Stimulated activated CD4-positive, alpha-beta T cell treated with anti-CD3 and anti-CD28 coated beads, Interleukin-4, amount 100 ng/mL, for 24 hours (primary cell): ENCODE data around the gene CHD1L.
A peak's percentile ranks its signal among the peaks of the same experiment; 100 is the strongest.
"Not testable (repeated sequence)": the region's sequence is repeated elsewhere in the genome, so short reads cannot be mapped to it uniquely, and the experiment has no call there.

Experiments used
- DNase-seq: peaks from one replicate; pipeline ENCODE4 v3.0.0-alpha.2; 2020

The CHD1L gene

DNA sequence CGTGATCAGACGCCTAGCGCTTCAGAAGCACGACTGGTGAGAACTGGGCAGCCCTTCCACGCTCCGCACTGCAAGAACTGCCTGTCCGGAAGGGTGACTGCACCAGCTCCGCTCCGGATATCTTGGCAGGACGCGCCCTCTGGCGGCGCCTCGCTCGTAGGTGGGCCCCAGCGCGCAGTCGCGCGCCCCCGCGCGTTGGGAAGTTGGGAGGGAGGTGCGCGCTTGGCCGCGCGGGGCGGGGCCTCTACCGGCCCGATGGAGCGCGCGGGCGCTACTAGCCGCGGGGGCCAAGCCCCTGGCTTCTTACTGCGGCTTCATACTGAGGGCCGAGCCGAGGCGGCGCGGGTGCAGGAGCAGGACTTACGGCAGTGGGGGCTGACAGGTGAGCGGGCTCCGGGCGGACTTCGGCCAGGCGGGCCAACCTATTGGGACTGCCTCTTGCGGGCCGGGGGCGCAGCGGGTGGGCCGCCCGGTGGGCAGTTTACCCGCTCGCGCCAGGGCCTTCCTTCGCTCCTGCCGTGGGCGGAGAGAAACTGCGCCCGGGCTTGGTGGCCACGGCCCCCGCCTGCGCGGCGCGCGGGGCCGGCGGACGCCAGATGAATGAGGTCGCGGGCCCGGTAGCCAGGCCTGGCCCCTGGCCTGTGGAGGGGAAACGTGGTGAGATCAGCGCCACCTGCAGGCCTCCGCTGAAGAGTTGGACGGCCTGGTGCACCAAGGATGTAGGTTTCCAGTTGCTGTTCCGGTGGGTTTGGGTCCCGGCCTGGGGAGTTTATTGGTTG lies at the start of gene CHD1L:
CHD1L (plus strand) TSS at position 236 of the 779 bp plus-strand sequence; CDS start at position 256, 20 bp downstream.
- peak; percentile 94 for DNase-seq

DNA sequence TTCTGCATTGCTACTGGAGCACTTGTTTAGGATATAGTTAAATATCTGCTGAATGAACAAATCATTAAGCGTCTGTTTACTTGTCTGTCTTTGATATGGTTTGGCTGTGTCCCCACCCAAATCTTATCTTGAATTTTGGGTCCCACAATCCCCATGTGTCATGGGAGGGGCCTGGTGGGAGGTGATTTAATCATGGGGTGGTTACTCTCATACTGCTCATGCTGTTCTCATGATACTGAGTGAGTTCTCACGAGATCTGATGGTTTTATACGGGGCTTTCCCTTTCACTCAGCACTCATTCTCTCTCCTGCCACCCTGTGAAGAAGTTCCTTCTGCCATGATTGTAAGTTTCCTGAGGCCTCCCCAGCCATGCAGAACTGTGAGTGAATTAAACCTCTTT lies 45.2 kb upstream of the CHD1L start:
- not testable (repeated sequence) for DNase-seq

DNA sequence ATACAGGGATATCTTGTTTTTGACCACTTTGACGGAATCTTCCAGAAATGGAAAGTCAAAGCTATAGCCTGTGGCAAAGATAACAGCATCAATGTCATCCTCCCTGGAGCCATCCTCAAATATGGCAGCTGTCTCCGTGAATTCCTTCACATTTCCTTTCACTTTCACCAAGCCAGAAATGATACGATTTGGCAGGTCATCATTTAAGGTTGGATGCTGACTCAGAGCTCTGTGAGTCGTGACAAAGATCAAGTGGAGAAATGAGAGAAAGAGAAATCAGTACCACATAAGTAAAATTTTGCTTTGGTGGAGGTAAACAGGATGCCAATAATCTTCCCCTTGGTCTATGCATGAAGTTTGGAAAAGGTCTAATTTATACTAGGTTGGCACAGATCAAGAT lies 41.2 kb upstream of the CHD1L start:
- no peak for DNase-seq

DNA sequence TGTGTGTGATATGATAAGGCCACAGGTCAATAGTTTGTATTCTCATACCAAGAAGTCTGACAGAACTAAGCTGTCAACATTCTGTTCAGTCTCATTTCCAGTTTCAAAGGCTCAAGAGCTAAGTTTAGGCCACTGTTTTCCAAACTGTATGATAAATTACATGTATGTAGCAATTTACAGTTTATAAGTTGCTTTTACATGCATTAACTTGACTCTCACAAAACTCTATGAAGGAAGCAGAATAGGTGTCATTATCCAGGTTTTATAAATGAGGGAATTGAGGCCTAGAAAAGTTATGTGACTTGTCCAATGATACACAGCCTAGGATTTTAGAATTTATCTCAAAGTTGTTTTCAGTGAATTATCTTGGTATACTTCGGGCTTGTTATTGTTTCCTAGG lies 40.7 kb upstream of the CHD1L start:
- no peak for DNase-seq

DNA sequence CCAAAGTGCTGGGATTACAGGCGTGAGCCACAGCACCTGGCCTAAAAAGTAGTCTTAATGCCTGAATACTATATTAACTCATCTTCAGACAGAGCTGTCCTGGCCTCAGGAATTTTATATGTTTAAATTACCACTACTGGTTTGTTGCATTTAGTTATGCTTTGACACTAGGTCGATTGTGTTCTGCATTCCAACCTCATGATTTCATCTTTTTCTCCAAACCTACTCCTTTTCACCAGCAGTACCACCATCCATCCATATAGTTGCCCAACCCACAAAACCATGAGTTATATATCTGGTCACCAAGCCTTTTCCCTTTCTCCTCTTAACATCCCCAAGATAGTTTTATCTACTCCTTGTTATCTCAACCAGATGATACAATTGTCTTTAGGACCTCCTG lies 39.9 kb upstream of the CHD1L start:
- no peak for DNase-seq

- no peak for DNase-seq
These were observed 38.4 kb upstream of the CHD1L start for GRCh38 chr1:147204080-147204479.

DNA sequence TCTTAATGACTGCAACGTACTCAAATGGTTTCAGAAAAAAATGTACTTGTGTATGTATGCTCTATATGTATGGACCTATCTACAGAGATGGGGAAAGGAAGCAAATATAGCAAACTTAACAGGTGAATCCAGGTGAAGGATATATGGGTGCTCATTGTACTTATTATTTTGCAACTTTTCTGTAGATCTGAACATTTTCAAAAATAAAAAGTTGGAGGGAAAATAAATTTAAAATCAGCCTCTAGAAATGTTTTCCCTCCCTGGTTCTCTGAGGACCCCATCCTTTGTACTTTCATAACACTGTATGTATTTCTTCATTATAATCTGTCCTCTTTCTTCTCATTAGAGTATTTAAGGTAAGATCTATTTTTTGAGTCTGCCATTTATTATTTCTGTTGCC lies 35.3 kb upstream of the CHD1L start:
- no peak for DNase-seq

- no peak for DNase-seq
These were observed 33.9 kb upstream of the CHD1L start for GRCh38 chr1:147208619-147209018.

- DNase-seq = no peak
These were observed 32.4 kb upstream of the CHD1L start for GRCh38 chr1:147209825-147210821.

- no peak for DNase-seq
These were observed 31.5 kb upstream of the CHD1L start for GRCh38 chr1:147210987-147211386.

DNA sequence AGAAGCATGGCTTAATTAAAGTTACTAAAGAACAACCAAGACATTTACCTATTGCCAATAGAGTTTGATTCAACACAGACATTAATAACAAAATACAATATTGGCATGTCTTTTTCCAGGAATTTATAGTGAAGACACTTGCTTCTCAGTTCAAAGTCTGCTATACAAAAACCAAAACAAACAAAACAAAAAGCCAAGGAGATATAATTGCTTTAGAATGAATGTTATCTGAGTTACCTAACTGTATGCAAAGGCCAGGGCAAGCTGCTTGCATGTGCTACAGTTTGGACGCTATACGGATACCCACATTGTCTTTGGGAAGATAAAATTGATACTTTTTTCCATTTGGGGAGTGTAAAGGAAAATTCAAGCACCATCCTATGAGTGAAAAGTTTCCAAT lies 30.9 kb upstream of the CHD1L start:
- no peak for DNase-seq

DNA sequence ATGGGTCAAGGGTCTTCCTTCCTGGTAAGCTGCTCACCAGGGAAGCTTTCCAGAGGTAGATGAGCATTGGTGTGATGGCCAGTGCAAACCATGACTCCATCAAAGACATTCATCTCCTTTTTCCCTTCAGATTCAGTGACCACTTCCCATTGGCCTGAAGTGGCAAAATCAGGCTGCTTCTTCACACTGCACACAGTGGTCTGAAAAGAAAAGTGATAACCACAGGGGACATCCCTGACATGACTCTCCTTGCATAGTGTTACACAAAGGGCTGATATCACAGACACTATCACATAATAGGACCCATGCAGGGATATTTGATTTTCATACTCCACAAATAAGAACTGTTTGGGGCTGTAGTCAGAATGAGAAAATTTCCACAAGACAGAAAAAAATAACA lies 29.2 kb upstream of the CHD1L start:
- DNase-seq = no peak

GRCh38 chr1:147214325-147214724 lies 28.2 kb upstream of the CHD1L start:
- no peak for DNase-seq

- DNase-seq = no peak
These were observed 27.5 kb upstream of the CHD1L start for GRCh38 chr1:147214842-147215539.

DNA sequence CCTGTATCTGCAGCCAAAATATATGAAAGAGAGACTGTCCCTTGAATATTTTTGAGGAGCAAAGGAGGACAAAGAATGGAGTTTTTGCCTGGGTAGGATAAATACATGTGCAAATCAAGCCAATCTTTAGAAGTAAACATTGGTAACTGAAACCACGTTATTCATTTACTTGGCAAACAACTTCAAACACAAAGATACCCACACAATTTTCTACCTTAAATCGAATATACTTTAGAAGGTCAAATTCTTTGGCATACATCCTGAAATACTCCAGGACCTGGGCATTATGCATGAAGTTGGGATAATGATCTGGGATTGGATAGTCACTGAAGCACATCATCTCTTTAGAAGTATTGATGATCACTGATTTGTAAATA lies 27.0 kb upstream of the CHD1L start:
- DNase-seq = no peak

GRCh38 chr1:147216124-147216523 lies 26.4 kb upstream of the CHD1L start:
- no peak for DNase-seq

DNA sequence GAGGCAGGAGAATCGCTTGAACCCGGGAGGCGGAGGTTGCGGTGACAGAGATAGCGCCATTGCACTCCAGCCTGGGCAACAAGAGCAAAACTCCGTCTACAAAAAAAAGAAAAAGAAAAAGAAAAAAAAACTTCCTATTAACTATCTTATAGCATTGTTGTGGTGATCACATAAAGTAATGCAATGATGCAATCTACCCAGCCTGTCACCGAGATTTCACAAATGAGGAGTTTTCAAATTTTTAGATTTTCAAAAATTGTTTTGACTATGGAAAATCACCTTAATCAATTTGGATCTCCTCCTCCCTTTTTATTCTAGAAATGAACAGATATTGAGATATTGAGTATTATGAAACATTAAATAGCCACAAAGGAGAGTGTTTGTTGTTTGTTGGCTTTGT lies 25.3 kb upstream of the CHD1L start:
- no peak for DNase-seq

- no peak for DNase-seq
These were observed 23.9 kb upstream of the CHD1L start for GRCh38 chr1:147218606-147219005.

- no peak for DNase-seq
These were observed 18.5 kb upstream of the CHD1L start for GRCh38 chr1:147223740-147224615.

- peak; percentile 47 for DNase-seq
These were observed 17.2 kb upstream of the CHD1L start, which contains the start of gene FMO5 for GRCh38 chr1:147225193-147225730. FMO5 (minus strand) TSS chr1:147225339; CDS start chr1:147225029, 310 bp downstream.

GRCh38 chr1:147231032-147231431 lies 11.5 kb upstream of the CHD1L start:
- not testable (repeated sequence) for DNase-seq

GRCh38 chr1:147233903-147234302 lies 8.6 kb upstream of the CHD1L start:
- not testable (repeated sequence) for DNase-seq
